Endothelial cell of umbilical vein (primary cell): ENCODE measurements around the gene NUDT3. TPM values are rescaled to one million over a fixed set of nuclear protein-coding genes. Genes with fewer than 3 reads are reported as not detected.

Experiments
- BruUV-seq: library from RNA; stranded (reverse); fragments of 400-500 nt; replicated peaks from 2 replicates; lab custom pipeline; 2021; lab: Mats Ljungman, UMichigan
- CTCF ChIA-PET: fragments of 300-600, 350-600 bp; sonication (Branson Sonifier 250); formaldehyde crosslinking; loops from one replicate; lab custom pipeline; 2021; ENCODE audit warnings: antibody characterized with exemption, inconsistent platforms; lab: Charles Lee
- POLR2A ChIA-PET: fragments of 300-600, 350-600 bp; sonication (Branson Sonifier 250); formaldehyde crosslinking; loops from one replicate; lab custom pipeline; 2021; ENCODE audit warnings: antibody characterized with exemption, inconsistent platforms; lab: Charles Lee
- DNase-seq: peaks from one replicate; pipeline ENCODE4 v3.0.0-alpha.2; 2011; ENCODE audit warnings: low read depth, low spot score
- FAIRE-seq: peaks from 2 replicates; lab custom pipeline; 2011; peaks lifted over from hg19 to GRCh38; lab: Jason Lieb, UNC
- H2AFZ ChIP-seq: 2 replicates; pipeline ENCODE4 v1.6.0; 2012; ENCODE audit warnings: low read depth, low read length, control low read depth, inconsistent platforms
- H3K27ac ChIP-seq: 2 replicates; pipeline ENCODE4 v1.5.1; 2011; ENCODE audit warnings: low read depth, mild to moderate bottlenecking, control low read depth, low read length, moderate library complexity; ENCODE audit not compliant: insufficient read depth
- H3K27me3 ChIP-seq, 2 experiments: 2 replicates each; pipeline versions ENCODE4 v1.6.0 to v1.6.1; 2011; ENCODE audit warnings: low read length in 2 of 2, mixed read lengths in 1 of 2; ENCODE audit not compliant: control insufficient read depth in 2 of 2, insufficient read depth in 2 of 2
- H3K36me3 ChIP-seq, 2 experiments: 2 replicates in 1 of 2; 3 replicates in 1 of 2; pipeline ENCODE4 v1.5.1; 2011; ENCODE audit warnings: low read length in 2 of 2, mild to moderate bottlenecking in 1 of 2, moderate library complexity in 1 of 2; ENCODE audit not compliant: control insufficient read depth in 2 of 2, insufficient read depth in 2 of 2; ENCODE audit errors: extremely low read depth in 1 of 2
- H3K4me1 ChIP-seq: 3 replicates; pipeline ENCODE4 v1.5.1; 2011; ENCODE audit warnings: mild to moderate bottlenecking, low read length; ENCODE audit not compliant: control insufficient read depth, insufficient read depth; ENCODE audit errors: extremely low read depth
- H3K4me2 ChIP-seq: 2 replicates; pipeline ENCODE4 v1.6.1; 2011; ENCODE audit warnings: low read length, control low read depth, mixed read lengths; ENCODE audit not compliant: insufficient read depth
- H3K4me3 ChIP-seq, 3 experiments: fragments of 200-600 bp in 1 of 3; sonication (generic), shearing (Covaris generic) in 1 of 3; replicated peaks in 1 of 3; 2 replicates each; pipeline ENCODE4 v1.5.1; 2011 to 2016; ENCODE audit warnings: control low read depth in 3 of 3, low read length in 3 of 3, mild to moderate bottlenecking in 2 of 3, inconsistent platforms in 1 of 3, low read depth in 1 of 3, moderate library complexity in 1 of 3; ENCODE audit not compliant: insufficient read depth in 1 of 3
- H3K79me2 ChIP-seq: 2 replicates; pipeline ENCODE4 v1.6.0; 2012; ENCODE audit warnings: low read length, inconsistent platforms; ENCODE audit not compliant: control insufficient read depth, insufficient read depth
- H3K9ac ChIP-seq: replicated peaks from 2 replicates; pipeline ENCODE3; 2011; ENCODE audit warnings: low read length, control low read depth; ENCODE audit not compliant: insufficient read depth; ENCODE audit errors: extremely low read depth
- H3K9me1 ChIP-seq: replicated peaks from 3 replicates; pipeline ENCODE4 v1.6.0; 2011; ENCODE audit warnings: mild to moderate bottlenecking, low read length; ENCODE audit not compliant: control insufficient read depth, insufficient read depth; ENCODE audit errors: extremely low read depth
- H3K9me3 ChIP-seq: replicated peaks from 2 replicates; pipeline ENCODE4 v1.5.1; 2012; ENCODE audit warnings: low read length, inconsistent platforms; ENCODE audit not compliant: control insufficient read depth, insufficient read depth
- H4K20me1 ChIP-seq: replicated peaks from 2 replicates; pipeline ENCODE3; 2011; ENCODE audit warnings: mild to moderate bottlenecking, low read length; ENCODE audit not compliant: control insufficient read depth, insufficient read depth; ENCODE audit errors: extremely low read depth
- EZH2 ChIP-seq: IDR thresholded peaks from 2 replicates; pipeline ENCODE4 v1.6.1; 2012; ENCODE audit warnings: borderline replicate concordance, low read depth, mild to moderate bottlenecking, moderate library complexity, low read length, inconsistent platforms; ENCODE audit not compliant: severe bottlenecking
- JUN ChIP-seq: IDR thresholded peaks from 2 replicates; pipeline ENCODE4 v1.6.1; 2011; ENCODE audit warnings: borderline replicate concordance, low read depth; ENCODE audit not compliant: insufficient read length, insufficient read depth
- MYC ChIP-seq: IDR thresholded peaks from one replicate; pipeline ENCODE4 v1.6.1; 2011; ENCODE audit warnings: mild to moderate bottlenecking, low read depth, low read length
- POLR2A ChIP-seq: IDR thresholded peaks from 2 replicates; pipeline ENCODE4 v1.6.1; 2012; ENCODE audit warnings: low read depth, mild to moderate bottlenecking, control low read depth, low read length
- POLR2AphosphoS5 ChIP-seq: IDR thresholded peaks from 2 replicates; pipeline ENCODE4 v1.6.1; 2012; ENCODE audit warnings: low read depth, mild to moderate bottlenecking, control low read depth, low read length, moderate library complexity; ENCODE audit not compliant: insufficient read depth
- dilution Hi-C: fragments of 300-500 bp; cut with MboI; formaldehyde crosslinking; loops from one replicate; pipeline ENCODE4 v1.15.0; 2019; ENCODE audit warnings: low sequenced_read_pairs; ENCODE audit not compliant: extremely low pct_ligation_motif_present
- intact Hi-C: fragments of 100-400 bp; cut with micrococcal nuclease; formaldehyde crosslinking; loops from one replicate; pipeline ENCODE4 v1.10.0; 2022
- polyA plus RNA-seq, 4 experiments: library from polyadenylated mRNA; depleted of rRNA in 3 of 4; stranded (reverse) in 3 of 4; unstranded in 1 of 4; fragments of >200 nt; gene quantifications; 2 replicates each; pipeline versions ENCODE4 v1.2.1 to v1.2.3, GENCODE V29; 2011 to 2012; ENCODE audit warnings: missing spikeins in 1 of 4
- total RNA-seq: library from RNA; stranded (reverse); gene quantifications from 2 replicates; pipeline ENCODE4 v1.2.3, GENCODE V29; 2021
- TF ChIP-seq, protein P1 (sequence below): IDR thresholded peaks from 2 replicates; pipeline ENCODE4 v1.6.1; 2011; ENCODE audit not compliant: insufficient read depth, insufficient read length
- TF ChIP-seq, protein P2 (sequence below), 2 donors: IDR thresholded peaks; 1 replicate in 1 of 2; 2 replicates in 1 of 2; pipeline ENCODE4 v1.5.1; 2011; ENCODE audit warnings: low read length in 2 of 2, mild to moderate bottlenecking in 2 of 2, moderate library complexity in 2 of 2, control low read depth in 1 of 2, inconsistent platforms in 1 of 2, low read depth in 1 of 2; ENCODE audit not compliant: insufficient read depth in 1 of 2; ENCODE audit errors: extremely low read depth in 1 of 2

NUDT3 gene
- total and polyA plus RNA-seq, 2 donors (not counting 3 experiments of a cell fraction or from before 2014, with no cell fraction given) = 11.9 to 30.9 TPM

DNA sequence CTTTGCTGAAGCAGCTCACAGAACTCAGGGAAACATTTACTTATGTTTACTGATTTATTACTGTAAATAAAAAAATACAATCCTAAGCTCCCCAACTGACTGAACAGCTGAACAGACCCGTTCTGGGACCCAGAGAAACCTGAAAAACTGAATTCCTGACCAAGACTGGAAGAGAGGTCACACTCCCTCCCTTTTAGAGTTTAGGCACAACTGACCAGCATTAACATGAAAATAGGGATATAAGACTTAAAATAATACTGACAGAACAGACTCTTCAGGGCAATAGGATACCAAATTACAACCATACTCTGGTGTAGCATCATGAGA, 45.1 kb upstream of the NUDT3 start:
- ChIA-PET POLR2A (no interaction called here), CTCF (no interaction called here)
- H4K20me1 ChIP-seq = no peaks in the 10 kb centered on the region
- no peak overlapping the region for H3K27ac ChIP-seq
- TF ChIP-seq, protein P1, sequence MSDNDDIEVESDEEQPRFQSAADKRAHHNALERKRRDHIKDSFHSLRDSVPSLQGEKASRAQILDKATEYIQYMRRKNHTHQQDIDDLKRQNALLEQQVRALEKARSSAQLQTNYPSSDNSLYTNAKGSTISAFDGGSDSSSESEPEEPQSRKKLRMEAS = no peak
- TF ChIP-seq POLR2A (no peak), MYC (no peak), POLR2AphosphoS5 (no peak), JUN (no peak), EZH2 (no peak)
- TF ChIP-seq, protein P2, sequence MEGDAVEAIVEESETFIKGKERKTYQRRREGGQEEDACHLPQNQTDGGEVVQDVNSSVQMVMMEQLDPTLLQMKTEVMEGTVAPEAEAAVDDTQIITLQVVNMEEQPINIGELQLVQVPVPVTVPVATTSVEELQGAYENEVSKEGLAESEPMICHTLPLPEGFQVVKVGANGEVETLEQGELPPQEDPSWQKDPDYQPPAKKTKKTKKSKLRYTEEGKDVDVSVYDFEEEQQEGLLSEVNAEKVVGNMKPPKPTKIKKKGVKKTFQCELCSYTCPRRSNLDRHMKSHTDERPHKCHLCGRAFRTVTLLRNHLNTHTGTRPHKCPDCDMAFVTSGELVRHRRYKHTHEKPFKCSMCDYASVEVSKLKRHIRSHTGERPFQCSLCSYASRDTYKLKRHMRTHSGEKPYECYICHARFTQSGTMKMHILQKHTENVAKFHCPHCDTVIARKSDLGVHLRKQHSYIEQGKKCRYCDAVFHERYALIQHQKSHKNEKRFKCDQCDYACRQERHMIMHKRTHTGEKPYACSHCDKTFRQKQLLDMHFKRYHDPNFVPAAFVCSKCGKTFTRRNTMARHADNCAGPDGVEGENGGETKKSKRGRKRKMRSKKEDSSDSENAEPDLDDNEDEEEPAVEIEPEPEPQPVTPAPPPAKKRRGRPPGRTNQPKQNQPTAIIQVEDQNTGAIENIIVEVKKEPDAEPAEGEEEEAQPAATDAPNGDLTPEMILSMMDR (IDR thresholded peaks at IDR 0.05; ENCODE audit: extremely low read depth in 1 of 2, insufficient read depth in 1 of 2, low read depth in 1 of 2, low read length in 2 of 2) = no peak
- no peak overlapping the region for H2AFZ ChIP-seq
- no peaks in the 10 kb centered on the region for H3K79me2 ChIP-seq
- FAIRE-seq = no peak
- no peaks in the 10 kb centered on the region for H3K9me3 ChIP-seq
- H3K4me3 ChIP-seq = no peak overlapping the region
- DNase-seq = no peak
- H3K4me2 ChIP-seq = no peak overlapping the region
- dilution Hi-C loops = no loop called here
- no TSS peak for BruUV-seq
- intact Hi-C loops = no loop called here
- no peak overlapping the region for H3K9ac ChIP-seq
- no peaks in the 10 kb centered on the region for H3K4me1 ChIP-seq
- no peaks in the 10 kb centered on the region for H3K36me3 ChIP-seq
- no peaks in the 10 kb centered on the region for H3K27me3 ChIP-seq
- H3K9me1 ChIP-seq = no peaks in the 10 kb centered on the region
